ENCODE data around the gene PTPRN2.
"Not testable (repeated sequence)": the region's sequence is repeated elsewhere in the genome, so short reads cannot be mapped to it uniquely, and the experiment has no call there.

Gene PTPRN2

GRCh38 chr7:158229945-158230344 is 357.7 kb downstream of the PTPRN2 start:
- no peak for DNase-seq (ENCODE audit: low spot score)

GRCh38 chr7:158228986-158229385 is 358.6 kb downstream of the PTPRN2 start:
- peak; percentile 21 for DNase-seq (ENCODE audit: low spot score)

- no peak for DNase-seq (ENCODE audit: low spot score)
Measured at GRCh38 chr7:158228131-158228530, 359.5 kb downstream of the PTPRN2 start.

- DNase-seq (ENCODE audit: low spot score) = no peak
Measured at GRCh38 chr7:158227258-158227984, 360.2 kb downstream of the PTPRN2 start.

GRCh38 chr7:158216198-158216597 is 371.4 kb downstream of the PTPRN2 start:
- DNase-seq (ENCODE audit: low spot score) = no peak

GRCh38 chr7:158209435-158209834 is 378.2 kb downstream of the PTPRN2 start:
- no peak for DNase-seq (ENCODE audit: low spot score)

GRCh38 chr7:158206341-158206740 is 381.3 kb downstream of the PTPRN2 start:
- DNase-seq (ENCODE audit: low spot score) = no peak

GRCh38 chr7:158204453-158204852 is 383.2 kb downstream of the PTPRN2 start:
- no peak for DNase-seq (ENCODE audit: low spot score)

- not testable (repeated sequence) for DNase-seq (ENCODE audit: low spot score)
Measured at GRCh38 chr7:158203948-158204347, 383.7 kb downstream of the PTPRN2 start.

GRCh38 chr7:158194365-158194900 is 393.2 kb downstream of the PTPRN2 start:
- no peak for DNase-seq (ENCODE audit: low spot score)

- DNase-seq (ENCODE audit: low spot score) = no peak
Measured at GRCh38 chr7:158193446-158193845, 394.2 kb downstream of the PTPRN2 start.

- DNase-seq (ENCODE audit: low spot score) = no peak
Measured at GRCh38 chr7:158192956-158193355, 394.7 kb downstream of the PTPRN2 start.

- DNase-seq (ENCODE audit: low spot score) = no peak
Measured at GRCh38 chr7:158192184-158192835, 395.3 kb downstream of the PTPRN2 start.

GRCh38 chr7:158191671-158192070 is 396.0 kb downstream of the PTPRN2 start:
- DNase-seq (ENCODE audit: low spot score) = no peak

- DNase-seq (ENCODE audit: low spot score) = no peak
Measured at GRCh38 chr7:158190756-158191155, 396.9 kb downstream of the PTPRN2 start.

- no peak for DNase-seq (ENCODE audit: low spot score)
Measured at GRCh38 chr7:158188676-158189075, 398.9 kb downstream of the PTPRN2 start.

- no peak for DNase-seq (ENCODE audit: low spot score)
Measured at GRCh38 chr7:158187694-158187994, 400.0 kb downstream of the PTPRN2 start.

GRCh38 chr7:158186864-158187693 is 400.5 kb downstream of the PTPRN2 start:
- peak; percentile 34 for DNase-seq (ENCODE audit: low spot score)

- DNase-seq (ENCODE audit: low spot score) = no peak
Measured at GRCh38 chr7:158186406-158186805, 401.2 kb downstream of the PTPRN2 start.

GRCh38 chr7:158185653-158186052 is 402.0 kb downstream of the PTPRN2 start:
- no peak for DNase-seq (ENCODE audit: low spot score)

GRCh38 chr7:158183431-158183830 is 404.2 kb downstream of the PTPRN2 start:
- no peak for DNase-seq (ENCODE audit: low spot score)

GRCh38 chr7:158176561-158177173 is 411.0 kb downstream of the PTPRN2 start:
- DNase-seq (ENCODE audit: low spot score) = no peak
